Body of pancreas (tissue), 4 donors: ENCODE results near the gene YWHAQ.

ENCODE experiments used
- POLR2A ChIP-seq, 3 donors: fragments of 450-650 bp; IDR thresholded peaks; one replicate each; pipeline ENCODE4 v1.6.1; 2016; ENCODE audit warnings: antibody characterized with exemption in 3 of 3, mild to moderate bottlenecking in 2 of 3
- TF ChIP-seq, protein P1 (sequence below), 7 experiments: fragments of 450-650 bp in 4 of 7; fragments of 200-600 bp in 3 of 7; sonication (generic) in 3 of 7; IDR thresholded peaks; one replicate each; pipeline ENCODE4 v1.5.1; 2016 to 2019; ENCODE audit warnings: antibody characterized with exemption in 7 of 7

DNA sequence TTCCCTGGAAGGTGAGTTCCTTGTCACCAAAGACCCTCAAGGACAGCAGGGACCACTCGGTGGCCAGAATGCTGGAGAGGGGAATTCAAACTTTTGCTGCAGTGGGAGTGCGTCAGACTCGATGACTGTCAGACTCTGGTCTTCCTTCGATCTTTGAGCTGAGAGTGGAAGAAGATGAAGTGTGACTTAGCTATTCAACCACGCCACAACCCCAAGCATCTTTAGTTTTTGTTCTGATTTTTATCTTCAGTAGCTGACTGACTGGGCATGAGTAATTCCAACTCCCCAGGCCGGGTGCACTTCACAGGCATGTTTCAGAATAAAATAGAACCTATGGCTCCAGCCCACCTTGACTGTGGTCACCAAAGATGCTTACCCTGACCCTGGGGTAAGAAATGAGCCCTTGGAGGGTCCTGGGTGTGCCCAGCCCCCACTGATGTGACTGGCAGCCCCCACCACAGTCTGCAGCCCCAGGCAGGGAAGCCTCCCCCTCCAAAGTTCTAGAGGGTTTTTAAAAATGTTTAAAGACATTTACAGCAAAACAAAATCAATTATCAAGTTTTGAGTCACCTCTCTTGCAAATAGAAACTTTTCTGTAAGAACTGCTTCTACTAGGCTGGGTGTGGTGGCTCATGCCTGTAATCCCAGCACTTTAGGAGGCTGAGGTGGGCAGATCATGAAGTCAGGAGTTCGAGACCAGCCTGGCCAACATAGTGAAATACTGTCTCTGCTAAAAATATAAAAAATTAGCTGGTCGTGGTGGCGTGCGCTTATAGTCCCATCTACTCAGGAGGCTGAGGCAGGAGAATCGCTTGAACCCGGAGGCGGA lies 24.9 kb upstream of the YWHAQ start:
- TF ChIP-seq, protein P1, sequence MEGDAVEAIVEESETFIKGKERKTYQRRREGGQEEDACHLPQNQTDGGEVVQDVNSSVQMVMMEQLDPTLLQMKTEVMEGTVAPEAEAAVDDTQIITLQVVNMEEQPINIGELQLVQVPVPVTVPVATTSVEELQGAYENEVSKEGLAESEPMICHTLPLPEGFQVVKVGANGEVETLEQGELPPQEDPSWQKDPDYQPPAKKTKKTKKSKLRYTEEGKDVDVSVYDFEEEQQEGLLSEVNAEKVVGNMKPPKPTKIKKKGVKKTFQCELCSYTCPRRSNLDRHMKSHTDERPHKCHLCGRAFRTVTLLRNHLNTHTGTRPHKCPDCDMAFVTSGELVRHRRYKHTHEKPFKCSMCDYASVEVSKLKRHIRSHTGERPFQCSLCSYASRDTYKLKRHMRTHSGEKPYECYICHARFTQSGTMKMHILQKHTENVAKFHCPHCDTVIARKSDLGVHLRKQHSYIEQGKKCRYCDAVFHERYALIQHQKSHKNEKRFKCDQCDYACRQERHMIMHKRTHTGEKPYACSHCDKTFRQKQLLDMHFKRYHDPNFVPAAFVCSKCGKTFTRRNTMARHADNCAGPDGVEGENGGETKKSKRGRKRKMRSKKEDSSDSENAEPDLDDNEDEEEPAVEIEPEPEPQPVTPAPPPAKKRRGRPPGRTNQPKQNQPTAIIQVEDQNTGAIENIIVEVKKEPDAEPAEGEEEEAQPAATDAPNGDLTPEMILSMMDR (IDR thresholded peaks at IDR 0.05), result no peak
- no peak for TF ChIP-seq POLR2A (IDR thresholded peaks at IDR 0.05)
